Measurements from ENCODE around the gene TMEM158. TPM values are rescaled to one million over a fixed set of nuclear protein-coding genes. Genes with fewer than 3 reads are reported as not detected.

The TMEM158 gene
- total and polyA plus RNA-seq, 2 of the 8 experiments (the other 6 are each of a cell fraction or from before 2014, with no cell fraction given), result 6.8 to 30.3 TPM

- TF ChIP-seq BRCA1 (IDR thresholded peaks at IDR 0.05; ENCODE audit: low read depth, low read length), result no peak
- TF ChIP-seq SIRT6 (IDR thresholded peaks at IDR 0.05; ENCODE audit: low read length), result no peak
- TF ChIP-seq CHD1 (IDR thresholded peaks at IDR 0.05; ENCODE audit: low read depth, low read length), result no peak
- TF ChIP-seq NRF1 (IDR thresholded peaks at IDR 0.05; ENCODE audit: low read depth, low read length), result no peak
- TF ChIP-seq, protein P1, sequence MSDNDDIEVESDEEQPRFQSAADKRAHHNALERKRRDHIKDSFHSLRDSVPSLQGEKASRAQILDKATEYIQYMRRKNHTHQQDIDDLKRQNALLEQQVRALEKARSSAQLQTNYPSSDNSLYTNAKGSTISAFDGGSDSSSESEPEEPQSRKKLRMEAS (IDR thresholded peaks at IDR 0.05), result no peak
- no peak for TF ChIP-seq EP300 (IDR thresholded peaks at IDR 0.05; ENCODE audit: borderline replicate concordance in 1 of 2, low read depth in 2 of 2, low read length in 2 of 2)
- TF ChIP-seq RFX5 (IDR thresholded peaks at IDR 0.05; ENCODE audit: borderline replicate concordance, low read depth, low read length), result no peak
Measured at GRCh38 chr3:45183872-45184262, 42.2 kb downstream of the TMEM158 start (continued).

Data from H1 (cell line).